DND-41 (cell line): ENCODE data around the gene SLC15A2.

Experiments used
- CTCF ChIP-seq: IDR thresholded peaks from 2 replicates; pipeline ENCODE4 v1.5.1; 2012; ENCODE audit warnings: borderline replicate concordance, low read length, moderate library complexity, mild to moderate bottlenecking; ENCODE audit not compliant: poor library complexity, severe bottlenecking; ENCODE audit errors: extremely low read depth
- EZH2 ChIP-seq: IDR thresholded peaks from 3 replicates; pipeline ENCODE4 v1.6.1; 2012; ENCODE audit warnings: borderline replicate concordance, low read depth, mild to moderate bottlenecking, moderate library complexity, low read length, inconsistent platforms; ENCODE audit not compliant: severe bottlenecking

GRCh38 chr3:121885386-121885785 is 8.8 kb upstream of the SLC15A2 start:
- no peak for TF ChIP-seq CTCF
- TF ChIP-seq EZH2 = no peak
